Inflammatory macrophage treated with lipopolysaccharide for 1 hour (primary cell): ENCODE data around the gene OCIAD1.
A peak's percentile ranks its signal among the peaks of the same experiment; 100 is the strongest.
"Not testable (repeated sequence)": the region's sequence is repeated elsewhere in the genome, so short reads cannot be mapped to it uniquely, and the experiment has no call there.

Experiments
- DNase-seq, 2 donors: peaks; one replicate each; pipeline ENCODE4 v3.0.0-alpha.2; 2020 to 2022

Gene OCIAD1

GRCh38 chr4:48830706-48831531 lies at the start of gene OCIAD1:
OCIAD1 (plus strand) TSS chr4:48831088; CDS start chr4:48832625, 1,537 bp downstream.
- peak; percentile 96 to 98 for DNase-seq

- no peak for DNase-seq
Observed at GRCh38 chr4:48781968-48782367, 48.9 kb upstream of the OCIAD1 start.

GRCh38 chr4:48785302-48785701 lies 45.6 kb upstream of the OCIAD1 start:
- DNase-seq = no peak

GRCh38 chr4:48786549-48786948 lies 44.3 kb upstream of the OCIAD1 start:
- DNase-seq = no peak

- DNase-seq = no peak
Observed at GRCh38 chr4:48787056-48787455, 43.8 kb upstream of the OCIAD1 start.

- no peak for DNase-seq
Observed at GRCh38 chr4:48790561-48790960, 40.3 kb upstream of the OCIAD1 start.

- no peak for DNase-seq
Observed at GRCh38 chr4:48791313-48791712, 39.6 kb upstream of the OCIAD1 start.

- no peak for DNase-seq
Observed at GRCh38 chr4:48792348-48793006, 38.4 kb upstream of the OCIAD1 start.

GRCh38 chr4:48795108-48795507 lies 35.8 kb upstream of the OCIAD1 start:
- DNase-seq = no peak

GRCh38 chr4:48796191-48796926 lies 34.5 kb upstream of the OCIAD1 start:
- DNase-seq = no peak

GRCh38 chr4:48796927-48797679 lies 33.8 kb upstream of the OCIAD1 start:
- no peak for DNase-seq

- no peak for DNase-seq
Observed at GRCh38 chr4:48798117-48798516, 32.8 kb upstream of the OCIAD1 start.

GRCh38 chr4:48799157-48799556 lies 31.7 kb upstream of the OCIAD1 start:
- no peak for DNase-seq

- not testable (repeated sequence) for DNase-seq
Observed at GRCh38 chr4:48800155-48800554, 30.7 kb upstream of the OCIAD1 start.

GRCh38 chr4:48801016-48801715 lies 29.7 kb upstream of the OCIAD1 start:
- no peak for DNase-seq

- peak; percentile 38 to 72 for DNase-seq
Observed at GRCh38 chr4:48804584-48805301, 26.1 kb upstream of the OCIAD1 start.

GRCh38 chr4:48812866-48813265 lies 18.0 kb upstream of the OCIAD1 start:
- DNase-seq = no peak

GRCh38 chr4:48813964-48814363 lies 16.9 kb upstream of the OCIAD1 start:
- no peak for DNase-seq

GRCh38 chr4:48815483-48815882 lies 15.4 kb upstream of the OCIAD1 start:
- DNase-seq = no peak

- not testable (repeated sequence) for DNase-seq
Observed at GRCh38 chr4:48816297-48816696, 14.6 kb upstream of the OCIAD1 start.

- DNase-seq = no peak
Observed at GRCh38 chr4:48816971-48817370, 13.9 kb upstream of the OCIAD1 start.
